Smooth muscle cell (in vitro differentiated cells): ENCODE measurements around the gene GRIK3. TPM values are rescaled to one million over a fixed set of nuclear protein-coding genes. Genes with fewer than 3 reads are reported as not detected.

ENCODE experiments used
- DNase-seq: peaks from one replicate; lab custom pipeline; 2025; ENCODE audit not compliant: unreplicated experiment; lab: John Stamatoyannopoulos, UW
- H2AFZ ChIP-seq: fragments of 200-600 bp; sonication (generic); 2 replicates; pipeline ENCODE4 v1.6.0; 2016; ENCODE audit warnings: antibody characterized with exemption, low read depth, mild to moderate bottlenecking
- H3F3A ChIP-seq: fragments of 200-600 bp; sonication (generic); 2 replicates; pipeline ENCODE4 v1.6.0; 2017; ENCODE audit warnings: antibody characterized with exemption, low read depth
- H3K27ac ChIP-seq: fragments of 200-600 bp; sonication (generic); 2 replicates; pipeline ENCODE4 v1.5.1; 2016; ENCODE audit warnings: low read depth, mild to moderate bottlenecking
- H3K27me3 ChIP-seq: fragments of 200-600 bp; sonication (generic); 2 replicates; pipeline ENCODE4 v1.6.1; 2016; ENCODE audit warnings: low read depth, mild to moderate bottlenecking
- H3K36me3 ChIP-seq: fragments of 200-600 bp; sonication (generic); 2 replicates; pipeline ENCODE4 v1.5.1; 2016; ENCODE audit warnings: low read depth
- H3K4me1 ChIP-seq: fragments of 200-600 bp; sonication (generic); 2 replicates; pipeline ENCODE4 v1.5.1; 2016; ENCODE audit warnings: low read depth
- H3K4me2 ChIP-seq: fragments of 200-600 bp; sonication (generic); 2 replicates; pipeline ENCODE4 v1.6.0; 2016; ENCODE audit warnings: mild to moderate bottlenecking
- H3K4me3 ChIP-seq: fragments of 200-600 bp; sonication (generic); 2 replicates; pipeline ENCODE4 v1.5.1; 2016; ENCODE audit warnings: mild to moderate bottlenecking
- H3K79me2 ChIP-seq: fragments of 200-600 bp; sonication (generic); 2 replicates; pipeline ENCODE4 v1.6.0; 2016; ENCODE audit warnings: low read depth, mild to moderate bottlenecking
- H3K9ac ChIP-seq: fragments of 200-600 bp; sonication (generic); 2 replicates; pipeline ENCODE4 v1.6.0; 2016; ENCODE audit warnings: low read depth
- H3K9me3 ChIP-seq: fragments of 200-600 bp; sonication (generic); replicated peaks from 2 replicates; pipeline ENCODE4 v1.5.1; 2016; ENCODE audit warnings: low read depth
- H4K20me1 ChIP-seq: fragments of 200-600 bp; sonication (generic); 2 replicates; pipeline ENCODE4 v1.6.0; 2016; ENCODE audit warnings: low read depth
- WGBS: methylation state at CpG from one replicate; pipeline ENCODE4 v1.1.7; 2016; ENCODE audit warnings: low lambda C conversion rate; 5-methylcytosine and 5-hydroxymethylcytosine counted together
- polyA plus RNA-seq: library from polyadenylated mRNA; unstranded; fragments of >200 nt; fragmentation: Nextera tagmentation; extraction: Ambion mirVana; gene quantifications from 2 replicates; pipeline ENCODE4 v1.2.1, GENCODE V29; 2016
- total RNA-seq: library from RNA; depleted of rRNA; stranded (reverse); fragments of >200 nt; gene quantifications from 2 replicates; pipeline ENCODE4 v1.2.3, GENCODE V29; 2014
- TF ChIP-seq, protein P1 (sequence below): fragments of 200-600 bp; sonication (generic); IDR thresholded peaks from 2 replicates; pipeline ENCODE4 v1.5.1; 2017; ENCODE audit warnings: borderline replicate concordance, mild to moderate bottlenecking, antibody characterized with exemption; ENCODE audit not compliant: insufficient read depth, poor library complexity, severe bottlenecking

Gene GRIK3
- total and polyA plus RNA-seq, 2 experiments from 2014 or later: 0.04 TPM; not detected in 1

DNA sequence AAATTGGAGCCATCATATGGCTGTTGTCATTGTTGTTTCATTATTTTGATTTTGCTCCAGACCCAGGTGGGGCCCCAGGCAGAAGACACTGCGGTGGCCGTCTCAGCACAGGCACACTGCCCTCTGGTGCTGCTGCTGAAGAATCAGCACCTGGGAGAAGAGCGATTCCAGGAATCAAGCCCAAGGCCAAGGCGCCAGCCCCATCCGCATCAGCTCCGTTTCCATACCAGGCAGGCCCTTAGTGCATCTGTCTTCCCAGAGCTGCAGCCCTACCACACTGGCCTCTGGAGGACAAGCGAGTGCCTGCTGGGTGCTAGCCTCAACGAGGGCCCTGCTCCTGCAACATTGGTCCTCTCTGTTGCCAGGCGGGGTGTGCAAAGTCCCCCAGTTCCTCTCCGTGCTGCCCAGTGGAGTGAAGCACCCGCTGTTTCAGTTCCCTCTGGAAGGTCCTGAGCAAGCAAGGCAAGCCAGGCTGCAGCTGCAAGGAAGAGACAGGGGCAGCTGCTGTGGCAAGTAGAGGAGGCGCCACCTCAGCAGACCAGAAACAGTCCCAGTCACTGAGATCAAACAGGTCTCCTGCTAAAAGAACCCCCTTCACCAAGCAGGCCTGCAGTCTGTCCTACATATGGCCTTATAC, 5.2 kb downstream of the GRIK3 start:
- H3F3A ChIP-seq: no peaks in the 10 kb centered on the region
- H3K4me1 ChIP-seq: peaks cover 20% of the 10 kb centered on the region
- H3K4me3 ChIP-seq: no peak overlapping the region
- TF ChIP-seq, protein P1, sequence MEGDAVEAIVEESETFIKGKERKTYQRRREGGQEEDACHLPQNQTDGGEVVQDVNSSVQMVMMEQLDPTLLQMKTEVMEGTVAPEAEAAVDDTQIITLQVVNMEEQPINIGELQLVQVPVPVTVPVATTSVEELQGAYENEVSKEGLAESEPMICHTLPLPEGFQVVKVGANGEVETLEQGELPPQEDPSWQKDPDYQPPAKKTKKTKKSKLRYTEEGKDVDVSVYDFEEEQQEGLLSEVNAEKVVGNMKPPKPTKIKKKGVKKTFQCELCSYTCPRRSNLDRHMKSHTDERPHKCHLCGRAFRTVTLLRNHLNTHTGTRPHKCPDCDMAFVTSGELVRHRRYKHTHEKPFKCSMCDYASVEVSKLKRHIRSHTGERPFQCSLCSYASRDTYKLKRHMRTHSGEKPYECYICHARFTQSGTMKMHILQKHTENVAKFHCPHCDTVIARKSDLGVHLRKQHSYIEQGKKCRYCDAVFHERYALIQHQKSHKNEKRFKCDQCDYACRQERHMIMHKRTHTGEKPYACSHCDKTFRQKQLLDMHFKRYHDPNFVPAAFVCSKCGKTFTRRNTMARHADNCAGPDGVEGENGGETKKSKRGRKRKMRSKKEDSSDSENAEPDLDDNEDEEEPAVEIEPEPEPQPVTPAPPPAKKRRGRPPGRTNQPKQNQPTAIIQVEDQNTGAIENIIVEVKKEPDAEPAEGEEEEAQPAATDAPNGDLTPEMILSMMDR: no peak
- peaks cover 86% of the 10 kb centered on the region for H3K27me3 ChIP-seq
- H3K36me3 ChIP-seq: no peaks in the 10 kb centered on the region
- 51% methylated on average over 12 of the region's 12 CpGs for WGBS
- no peaks in the 10 kb centered on the region for H4K20me1 ChIP-seq
- H3K4me2 ChIP-seq: no peak overlapping the region
- no peak for DNase-seq
- H3K79me2 ChIP-seq: no peaks in the 10 kb centered on the region
- no peak overlapping the region for H2AFZ ChIP-seq
- H3K27ac ChIP-seq: no peak overlapping the region
- no peaks in the 10 kb centered on the region for H3K9me3 ChIP-seq
- no peak overlapping the region for H3K9ac ChIP-seq

DNA sequence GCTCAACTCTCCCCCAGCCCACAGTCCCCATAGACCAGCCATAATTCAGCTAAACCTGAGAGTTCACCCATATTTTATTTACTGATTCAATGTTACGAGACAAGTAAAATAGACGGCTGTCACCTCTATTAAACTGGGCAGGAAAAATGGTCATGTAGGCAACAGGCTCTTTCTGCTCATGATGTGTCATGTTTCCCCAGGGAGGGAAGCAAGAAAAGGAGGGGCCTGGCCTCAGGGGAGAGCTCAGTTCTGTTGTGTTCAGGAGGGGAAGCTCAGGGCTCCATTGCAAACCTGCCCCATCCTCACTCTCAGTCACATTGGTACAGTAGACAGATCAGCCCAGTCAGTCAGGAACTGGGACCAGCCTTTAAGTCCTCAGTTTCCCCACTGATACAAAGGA, 12.8 kb downstream of the GRIK3 start:
- H3K79me2 ChIP-seq: no peaks in the 10 kb centered on the region
- no peak overlapping the region for H3K27ac ChIP-seq
- 98% methylated on average over 2 of the region's 2 CpGs for WGBS
- H3K4me2 ChIP-seq: no peak overlapping the region
- no peaks in the 10 kb centered on the region for H3K4me1 ChIP-seq
- H3K4me3 ChIP-seq: no peak overlapping the region
- H3K9me3 ChIP-seq: no peaks in the 10 kb centered on the region
- no peak for DNase-seq
- H4K20me1 ChIP-seq: no peaks in the 10 kb centered on the region
- H3K9ac ChIP-seq: no peak overlapping the region
- H3K36me3 ChIP-seq: no peaks in the 10 kb centered on the region
- H3F3A ChIP-seq: no peaks in the 10 kb centered on the region
- TF ChIP-seq, protein P1: no peak
- H3K27me3 ChIP-seq: peaks cover 14% of the 10 kb centered on the region
- H2AFZ ChIP-seq: no peak overlapping the region

DNA sequence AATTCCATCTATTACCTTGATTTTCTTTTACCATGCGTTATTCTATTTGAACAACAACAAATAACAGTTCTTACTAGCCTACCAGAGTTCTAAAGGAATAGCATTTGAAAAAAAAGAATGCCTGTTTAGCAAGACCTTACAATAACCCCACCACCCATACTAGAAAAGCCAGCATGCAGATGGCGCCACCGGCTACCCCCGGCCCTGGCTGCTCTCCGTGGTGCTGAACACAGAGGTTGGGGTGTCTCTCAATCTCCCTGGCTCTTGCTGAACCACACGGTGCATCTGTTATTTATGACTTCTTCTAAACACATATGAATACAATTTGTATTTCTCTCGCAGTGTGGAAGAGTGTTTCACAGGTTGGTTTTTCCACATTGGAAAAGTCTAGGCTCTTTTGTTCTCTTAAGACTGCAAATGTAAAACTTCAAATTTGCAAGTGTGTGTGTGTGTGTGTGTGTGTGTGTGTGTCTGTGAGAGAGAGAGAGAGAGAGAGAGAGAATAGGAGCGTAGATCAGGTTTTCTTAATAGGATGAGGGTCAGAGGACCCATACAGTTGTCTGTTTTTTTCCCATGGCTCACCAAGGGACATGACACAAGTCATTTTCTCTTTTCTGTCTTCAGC, 13.6 kb downstream of the GRIK3 start:
- no peaks in the 10 kb centered on the region for H3F3A ChIP-seq
- WGBS: 9% methylated on average over 8 of the region's 8 CpGs
- no peak overlapping the region for H3K27ac ChIP-seq
- no peak overlapping the region for H3K4me3 ChIP-seq
- DNase-seq: no peak
- no peaks in the 10 kb centered on the region for H3K79me2 ChIP-seq
- no peak overlapping the region for H3K4me2 ChIP-seq
- H3K4me1 ChIP-seq: no peaks in the 10 kb centered on the region
- TF ChIP-seq, protein P1: no peak
- no peaks in the 10 kb centered on the region for H4K20me1 ChIP-seq
- H3K27me3 ChIP-seq: peaks cover 9% of the 10 kb centered on the region
- no peak overlapping the region for H3K9ac ChIP-seq
- no peaks in the 10 kb centered on the region for H3K9me3 ChIP-seq
- no peak overlapping the region for H2AFZ ChIP-seq
- H3K36me3 ChIP-seq: no peaks in the 10 kb centered on the region

DNA sequence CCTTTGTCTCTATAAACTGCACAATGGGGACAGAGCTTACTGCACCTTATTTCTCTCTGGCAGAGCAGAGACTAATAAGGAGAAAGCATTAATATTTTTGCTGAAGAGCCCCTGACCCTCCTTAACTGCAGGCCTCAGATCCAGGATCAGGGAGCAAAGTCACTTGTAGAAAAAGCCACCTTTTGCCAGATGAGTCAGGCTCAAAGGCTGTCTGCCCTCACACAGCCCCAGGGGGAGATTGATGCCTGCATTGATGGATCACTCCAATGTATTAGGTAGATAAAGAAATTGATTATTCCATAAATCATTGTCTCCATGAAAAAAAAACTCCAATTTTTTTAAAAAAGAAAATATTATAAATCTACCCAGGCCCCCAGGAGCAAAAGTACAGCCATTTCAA, 15.8 kb downstream of the GRIK3 start:
- H3K9me3 ChIP-seq: no peaks in the 10 kb centered on the region
- H3K4me3 ChIP-seq: no peak overlapping the region
- no peaks in the 10 kb centered on the region for H4K20me1 ChIP-seq
- no peak overlapping the region for H3K9ac ChIP-seq
- H3K4me2 ChIP-seq: no peak overlapping the region
- H2AFZ ChIP-seq: no peak overlapping the region
- no peaks in the 10 kb centered on the region for H3K79me2 ChIP-seq
- no peaks in the 10 kb centered on the region for H3F3A ChIP-seq
- no peaks in the 10 kb centered on the region for H3K36me3 ChIP-seq
- peaks cover 13% of the 10 kb centered on the region for H3K27me3 ChIP-seq
- H3K4me1 ChIP-seq: no peaks in the 10 kb centered on the region
- TF ChIP-seq, protein P1: no peak
- no peak for DNase-seq
- H3K27ac ChIP-seq: no peak overlapping the region
